NB4 (cell line): Measurements from ENCODE around the gene CNPY1.

Experiments used
- POLR2A ChIP-seq: IDR thresholded peaks from 2 replicates; pipeline ENCODE4 v1.6.1; 2011; ENCODE audit warnings: mild to moderate bottlenecking; ENCODE audit not compliant: insufficient read length; ENCODE audit errors: extremely low read depth
- TF ChIP-seq, protein P1 (sequence below): IDR thresholded peaks from one replicate; pipeline ENCODE4 v1.5.1; 2012; ENCODE audit warnings: low read depth, low read length

DNA sequence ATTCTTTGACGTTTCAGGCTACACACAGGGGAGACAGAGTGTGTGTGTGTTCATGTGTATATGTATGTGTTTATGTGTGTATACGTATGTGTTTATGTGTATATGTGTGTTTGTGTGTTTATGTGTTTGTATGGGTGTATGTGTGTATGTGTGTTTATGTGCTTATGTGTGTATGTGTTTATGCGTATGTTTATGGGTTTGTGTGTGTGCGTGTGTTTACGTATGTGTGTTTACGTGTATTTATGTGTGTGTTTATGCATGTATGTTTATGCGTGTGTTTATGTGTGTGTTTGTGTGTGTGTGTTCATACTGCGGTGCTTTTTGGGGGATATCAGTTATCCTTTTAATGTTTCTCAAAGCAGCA lies 39.2 kb upstream of the CNPY1 start:
- no peak for TF ChIP-seq POLR2A
- TF ChIP-seq, protein P1, sequence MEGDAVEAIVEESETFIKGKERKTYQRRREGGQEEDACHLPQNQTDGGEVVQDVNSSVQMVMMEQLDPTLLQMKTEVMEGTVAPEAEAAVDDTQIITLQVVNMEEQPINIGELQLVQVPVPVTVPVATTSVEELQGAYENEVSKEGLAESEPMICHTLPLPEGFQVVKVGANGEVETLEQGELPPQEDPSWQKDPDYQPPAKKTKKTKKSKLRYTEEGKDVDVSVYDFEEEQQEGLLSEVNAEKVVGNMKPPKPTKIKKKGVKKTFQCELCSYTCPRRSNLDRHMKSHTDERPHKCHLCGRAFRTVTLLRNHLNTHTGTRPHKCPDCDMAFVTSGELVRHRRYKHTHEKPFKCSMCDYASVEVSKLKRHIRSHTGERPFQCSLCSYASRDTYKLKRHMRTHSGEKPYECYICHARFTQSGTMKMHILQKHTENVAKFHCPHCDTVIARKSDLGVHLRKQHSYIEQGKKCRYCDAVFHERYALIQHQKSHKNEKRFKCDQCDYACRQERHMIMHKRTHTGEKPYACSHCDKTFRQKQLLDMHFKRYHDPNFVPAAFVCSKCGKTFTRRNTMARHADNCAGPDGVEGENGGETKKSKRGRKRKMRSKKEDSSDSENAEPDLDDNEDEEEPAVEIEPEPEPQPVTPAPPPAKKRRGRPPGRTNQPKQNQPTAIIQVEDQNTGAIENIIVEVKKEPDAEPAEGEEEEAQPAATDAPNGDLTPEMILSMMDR: no peak
